Tibial nerve (tissue), 4 donors: ENCODE results near the gene SEC63. TPM values are rescaled to one million over a fixed set of nuclear protein-coding genes. Genes with fewer than 3 reads are reported as not detected.
"Not testable (repeated sequence)": the region's sequence is repeated elsewhere in the genome, so short reads cannot be mapped to it uniquely, and the experiment has no call there.

Experiments used
- DNase-seq, 2 donors: peaks; one replicate each; pipeline ENCODE4 v3.0.0-alpha.2; 2019; ENCODE audit warnings: low spot score in 2 of 2
- H3K27ac ChIP-seq, 4 donors: fragments of 200-600 bp; sonication (generic) in 3 of 4; one replicate each; pipeline ENCODE4 v1.5.1; 2017 to 2019; ENCODE audit warnings: mild to moderate bottlenecking in 1 of 4
- H3K27me3 ChIP-seq, 2 donors: fragments of 200-600 bp; sonication (generic) in 1 of 2; one replicate each; pipeline versions ENCODE4 v1.5.1 to v1.6.0; 2017 to 2019
- H3K36me3 ChIP-seq, 3 donors: fragments of 200-600 bp; sonication (generic); one replicate each; pipeline ENCODE4 v1.5.1; 2018 to 2019
- H3K4me1 ChIP-seq, 4 donors: fragments of 200-600 bp; sonication (generic) in 3 of 4; one replicate each; pipeline ENCODE4 v1.5.1; 2017 to 2019
- H3K4me3 ChIP-seq, 4 donors: fragments of 200-600 bp; sonication (generic) in 3 of 4; one replicate each; pipeline ENCODE4 v1.5.1; 2017 to 2019; ENCODE audit warnings: mild to moderate bottlenecking in 1 of 4, moderate library complexity in 1 of 4
- H3K9me3 ChIP-seq, 4 donors: fragments of 200-600 bp; sonication (generic) in 3 of 4; one replicate each; pipeline ENCODE4 v1.5.1; 2017 to 2019
- CTCF ChIP-seq, 5 experiments: fragments of 200-600 bp in 3 of 5; fragments of 450-650 bp in 2 of 5; sonication (generic) in 3 of 5; IDR thresholded peaks; one replicate each; pipeline ENCODE4 v1.5.1; 2016 to 2019; ENCODE audit warnings: antibody characterized with exemption in 5 of 5, mild to moderate bottlenecking in 3 of 5, moderate library complexity in 2 of 5
- EP300 ChIP-seq, 2 donors: sonication (generic); formaldehyde crosslinking; IDR thresholded peaks; one replicate each; pipeline ENCODE4 v1.6.1; 2017; ENCODE audit warnings: antibody characterized with exemption in 2 of 2, mild to moderate bottlenecking in 1 of 2
- POLR2A ChIP-seq, 2 donors: fragments of 450-650 bp; IDR thresholded peaks; one replicate each; pipeline ENCODE4 v1.6.1; 2017; ENCODE audit warnings: antibody characterized with exemption in 2 of 2, mild to moderate bottlenecking in 2 of 2, moderate library complexity in 2 of 2
- WGBS, 2 donors: methylation state at CpG; one replicate each; pipeline ENCODE4 v1.1.5; 2018; 5-methylcytosine and 5-hydroxymethylcytosine counted together
- total RNA-seq, 4 donors: library from RNA; depleted of rRNA; stranded (reverse); fragments of >200 nt; gene quantifications; one replicate each; pipeline ENCODE4 v1.1.0, GENCODE V29; 2016

SEC63 gene
- total RNA-seq, 4 donors from 2014 or later, result 32.6 to 84.0 (median 44.5) TPM

DNA sequence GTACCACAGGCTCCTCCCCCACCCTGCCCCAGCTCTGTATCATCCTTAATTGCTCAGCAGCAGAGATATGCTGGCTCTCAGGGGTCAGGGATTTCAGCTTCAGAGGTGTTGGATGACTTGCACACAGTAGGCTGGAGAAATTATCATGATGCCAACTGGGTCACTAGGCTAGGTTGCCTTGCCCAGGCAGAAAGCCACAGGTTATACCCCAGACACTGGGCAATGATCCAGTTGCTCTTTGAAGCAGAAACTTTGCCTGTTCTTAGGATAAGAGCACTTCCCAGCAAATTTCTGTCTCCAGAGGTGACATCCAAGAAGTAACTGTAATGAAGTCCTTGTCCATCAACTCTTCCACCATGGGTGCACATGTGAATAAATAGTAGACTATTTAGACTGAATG lies 95.6 kb downstream of the SEC63 start:
- Histone ChIP-seq H3K9me3 (no peaks in the 10 kb centered on the region), H3K4me3 (no peak overlapping the region), H3K4me1 (no peaks in the 10 kb centered on the region), H3K27me3 (no peaks in the 10 kb centered on the region), H3K27ac (no peak overlapping the region), H3K36me3 (no peaks in the 10 kb centered on the region)
- TF ChIP-seq EP300 (IDR thresholded peaks at IDR 0.05) (no peak), POLR2A (IDR thresholded peaks at IDR 0.05) (no peak), CTCF (IDR thresholded peaks at IDR 0.05) (no peak)
- no peak for DNase-seq

GRCh38 chr6:107860963-107861362 lies 97.0 kb downstream of the SEC63 start:
- WGBS, 2 donors, result 94 to 96% methylated on average over 4 of the region's 4 CpGs
- not testable (repeated sequence) for H3K4me1 ChIP-seq, H3K27me3 ChIP-seq, H3K9me3 ChIP-seq, H3K4me3 ChIP-seq, H3K36me3 ChIP-seq, H3K27ac ChIP-seq, DNase-seq

DNA sequence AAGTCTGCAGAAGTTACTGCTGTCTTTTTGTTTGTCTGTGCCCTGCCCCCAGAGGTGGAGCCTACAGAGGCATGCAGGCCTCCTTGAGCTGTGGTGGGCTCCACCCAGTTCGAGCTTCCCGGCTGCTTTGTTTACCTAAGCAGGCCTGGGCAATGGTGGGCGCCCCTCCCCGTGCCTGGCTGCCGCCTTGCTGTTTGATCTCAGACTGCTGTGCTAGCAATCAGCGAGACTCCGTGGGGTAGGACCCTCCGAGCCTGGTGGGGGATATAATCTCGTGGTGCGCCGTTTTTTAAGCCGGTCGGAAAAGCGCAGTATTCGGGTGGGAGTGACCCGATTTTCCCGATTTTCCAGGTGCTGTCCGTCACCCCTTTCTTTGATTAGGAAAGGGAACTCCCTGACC lies 97.9 kb downstream of the SEC63 start:
- 80 to 90% methylated on average over 12 to 18 of the region's 18 CpGs for WGBS, 2 donors
- H3K9me3 ChIP-seq, result not testable (repeated sequence)

GRCh38 chr6:107853230-107853629 lies 104.8 kb downstream of the SEC63 start:
- Histone ChIP-seq H3K4me3 (no peak overlapping the region), H3K4me1 (peaks cover 0 to 5% (median 0%) of the 10 kb centered on the region in 4 donors), H3K9me3 (no peaks in the 10 kb centered on the region), H3K36me3 (no peaks in the 10 kb centered on the region), H3K27ac (no peak overlapping the region), H3K27me3 (no peaks in the 10 kb centered on the region)
- no peak for DNase-seq
- 88 to 89% methylated on average over 3 of the region's 3 CpGs for WGBS, 2 donors
- TF ChIP-seq POLR2A (IDR thresholded peaks at IDR 0.05) (no peak), EP300 (IDR thresholded peaks at IDR 0.05) (no peak), CTCF (IDR thresholded peaks at IDR 0.05) (no peak)

More for the DNA sequence above, 97.9 kb downstream of the SEC63 start:
- H3K4me1 ChIP-seq, H3K4me3 ChIP-seq, DNase-seq, H3K36me3 ChIP-seq, H3K27me3 ChIP-seq, H3K27ac ChIP-seq: not testable (repeated sequence)

- Histone ChIP-seq H3K9me3 (no peaks in the 10 kb centered on the region), H3K27ac (no peak overlapping the region), H3K27me3 (peaks cover 0 to 4% of the 10 kb centered on the region in 2 donors), H3K4me3 (no peak overlapping the region), H3K4me1 (peaks cover 0 to 12% (median 0%) of the 10 kb centered on the region in 4 donors), H3K36me3 (no peaks in the 10 kb centered on the region)
- no peak for DNase-seq
- WGBS, 2 donors, result 90 to 91% methylated on average over 6 of the region's 6 CpGs
- TF ChIP-seq EP300 (IDR thresholded peaks at IDR 0.05) (no peak), POLR2A (IDR thresholded peaks at IDR 0.05) (no peak), CTCF (IDR thresholded peaks at IDR 0.05) (no peak)
Measured at GRCh38 chr6:107849325-107849724, 108.7 kb downstream of the SEC63 start.

GRCh38 chr6:107847844-107848802 lies 109.9 kb downstream of the SEC63 start:
- Histone ChIP-seq H3K4me1 (peaks cover 0 to 12% (median 0%) of the 10 kb centered on the region in 4 donors), H3K36me3 (no peaks in the 10 kb centered on the region), H3K27me3 (peaks cover 0 to 4% of the 10 kb centered on the region in 2 donors), H3K9me3 (no peaks in the 10 kb centered on the region), H3K27ac (no peak overlapping the region), H3K4me3 (peak overlapping the region; percentile 16 to 48 (median 38))
- TF ChIP-seq EP300 (IDR thresholded peaks at IDR 0.05) (no peak), CTCF (IDR thresholded peaks at IDR 0.05) (peak; percentile 95 to 97 (median 96)), POLR2A (IDR thresholded peaks at IDR 0.05) (no peak)
- WGBS, 2 donors, result 10 to 13% methylated on average over 21 to 36 of the region's 52 CpGs
- DNase-seq, result peak; percentile 61 to 74
